ENCODE measurements around the gene TIMM8B.
"Not testable (repeated sequence)": the region's sequence is repeated elsewhere in the genome, so short reads cannot be mapped to it uniquely, and the experiment has no call there.

The TIMM8B gene

DNA sequence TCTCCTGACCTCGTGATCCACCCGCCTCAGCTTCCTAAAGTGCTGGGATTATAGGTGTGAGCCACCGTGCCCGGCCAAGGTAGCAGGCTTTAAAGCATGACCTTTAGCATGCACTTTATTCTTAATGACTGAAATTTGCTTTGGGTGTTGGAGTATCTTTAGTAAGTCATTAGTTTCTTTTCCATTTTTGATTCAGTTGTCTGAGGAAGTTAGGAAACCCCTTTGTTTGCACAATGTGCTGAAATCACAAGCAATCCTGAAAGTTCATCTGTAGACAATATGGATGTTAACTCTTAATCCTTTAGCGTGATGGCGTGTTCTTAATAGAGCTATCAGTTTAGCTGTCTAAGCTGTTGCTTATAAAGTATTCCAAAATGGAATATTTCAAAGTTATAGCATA, 16.9 kb upstream of the TIMM8B start:
- DNase-seq (no peak), ATAC-seq (replicated peaks) (peak; percentile 34 to 67)
- Mint-ChIP-seq H3K4me1 (peaks cover 10 to 22% of the 10 kb centered on the region in 2 donors), H3K27ac (no peak overlapping the region), H3K4me3 (no peak overlapping the region), H3K27me3 (no peaks in the 10 kb centered on the region), H3K9me3 (no peaks in the 10 kb centered on the region), H3K36me3 (peaks cover 6 to 10% of the 10 kb centered on the region in 2 donors)

DNA sequence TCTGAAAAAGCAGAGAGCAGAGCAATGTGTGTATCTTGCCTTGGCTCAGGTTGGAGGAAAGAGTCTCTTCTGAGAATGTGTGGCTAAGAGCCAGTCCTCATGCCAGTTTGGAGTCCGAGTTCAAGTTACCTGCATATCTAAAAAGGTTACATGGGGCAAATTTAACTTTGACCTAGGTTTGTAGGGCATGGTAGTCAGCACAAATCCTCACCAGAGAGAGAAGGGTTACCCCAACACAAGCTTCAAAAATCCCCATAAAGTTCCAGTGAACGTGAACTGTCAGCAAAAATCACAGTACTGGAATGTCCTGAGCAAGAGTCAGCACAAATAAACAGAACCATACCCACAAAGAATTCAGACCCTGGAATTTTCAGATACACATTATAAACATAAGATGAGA, 13.9 kb upstream of the TIMM8B start:
- no peak for DNase-seq
- Mint-ChIP-seq H3K27ac (peak overlapping the region; percentile 78), H3K27me3 (no peaks in the 10 kb centered on the region), H3K4me1 (peaks cover 10 to 22% of the 10 kb centered on the region in 2 donors), H3K36me3 (peaks cover 20 to 31% of the 10 kb centered on the region in 2 donors), H3K9me3 (no peaks in the 10 kb centered on the region), H3K4me3 (no peak overlapping the region)
- peak; percentile 61 to 68 for ATAC-seq (replicated peaks)

GRCh38 chr11:112097734-112098528, 11.4 kb upstream of the TIMM8B start:
- no peak for DNase-seq
- Mint-ChIP-seq H3K4me1 (peaks cover 4 to 16% of the 10 kb centered on the region in 2 donors), H3K27me3 (no peaks in the 10 kb centered on the region), H3K36me3 (peaks cover 22 to 35% of the 10 kb centered on the region in 2 donors), H3K9me3 (no peaks in the 10 kb centered on the region), H3K4me3 (no peak overlapping the region), H3K27ac (no peak overlapping the region)
- ATAC-seq (replicated peaks): no peak

GRCh38 chr11:112096194-112096593, 9.6 kb upstream of the TIMM8B start:
- no peaks in the 10 kb centered on the region for H3K27me3 Mint-ChIP-seq
- peaks cover 4 to 16% of the 10 kb centered on the region in 2 donors for H3K4me1 Mint-ChIP-seq
- DNase-seq: no peak
- no peak overlapping the region for H3K4me3 Mint-ChIP-seq
- ATAC-seq (replicated peaks): no peak
- no peak overlapping the region for H3K27ac Mint-ChIP-seq
- H3K36me3 Mint-ChIP-seq: peaks cover 33 to 51% of the 10 kb centered on the region in 2 donors
- H3K9me3 Mint-ChIP-seq: no peaks in the 10 kb centered on the region

DNA sequence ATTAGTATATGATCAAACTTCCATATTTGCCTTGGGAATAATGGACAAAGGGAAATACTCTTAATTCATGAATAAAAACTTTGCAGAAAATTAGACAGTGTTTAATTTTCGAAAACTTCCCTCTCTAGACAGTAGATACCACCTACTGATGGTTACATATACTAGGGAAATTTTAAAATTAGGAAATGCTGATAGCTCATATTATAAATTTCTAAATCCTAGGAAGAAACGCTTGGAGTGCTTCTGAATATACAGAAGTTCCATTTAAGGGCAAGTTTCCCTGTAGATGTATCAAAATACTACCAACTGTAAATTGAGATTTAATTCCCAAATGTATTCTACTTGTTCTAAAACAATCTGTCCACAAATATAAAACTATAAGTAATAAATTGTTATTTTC, 8.7 kb upstream of the TIMM8B start:
- H3K36me3 Mint-ChIP-seq: peaks cover 39 to 55% of the 10 kb centered on the region in 2 donors
- not testable (repeated sequence) for DNase-seq; H3K4me1 Mint-ChIP-seq; ATAC-seq (replicated peaks); H3K4me3 Mint-ChIP-seq; H3K9me3 Mint-ChIP-seq; H3K27ac Mint-ChIP-seq; H3K27me3 Mint-ChIP-seq

DNA sequence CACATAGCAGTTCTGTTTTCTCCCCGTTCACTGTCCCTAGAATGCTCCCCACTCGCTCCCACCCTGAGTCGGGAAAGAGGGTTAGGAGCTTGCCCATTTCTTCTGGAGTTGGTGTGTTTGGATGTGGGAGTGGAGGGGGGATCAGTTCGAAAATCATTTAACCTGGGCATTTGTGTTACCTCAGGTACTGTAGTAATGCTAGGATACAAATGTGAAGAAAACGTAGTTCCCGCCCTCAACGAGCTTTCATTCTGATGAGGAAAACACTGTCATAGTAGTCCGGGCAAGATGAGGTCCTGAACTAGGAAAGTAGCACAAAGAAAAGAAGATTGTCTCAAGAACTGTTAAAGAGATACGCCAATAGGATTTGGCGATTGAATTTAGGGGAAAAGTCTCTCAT, 656 bp upstream of the TIMM8B start:
- peaks cover 33 to 54% of the 10 kb centered on the region in 2 donors for H3K4me1 Mint-ChIP-seq
- ATAC-seq (replicated peaks) (no peak), DNase-seq (no peak)
- H3K36me3 Mint-ChIP-seq: peaks cover 51 to 74% of the 10 kb centered on the region in 2 donors
- H3K27ac Mint-ChIP-seq: peak overlapping the region; percentile 99
- peak overlapping the region; percentile 93 to 100 for H3K4me3 Mint-ChIP-seq
- no peaks in the 10 kb centered on the region for H3K27me3 Mint-ChIP-seq
- no peaks in the 10 kb centered on the region for H3K9me3 Mint-ChIP-seq

GRCh38 chr11:112085822-112086421, 634 bp downstream of the TIMM8B start:
- H3K4me1 Mint-ChIP-seq: peaks cover 33 to 56% of the 10 kb centered on the region in 2 donors
- ATAC-seq (replicated peaks) (peak; percentile 58 to 65), DNase-seq (no peak)
- no peaks in the 10 kb centered on the region for H3K27me3 Mint-ChIP-seq
- peak overlapping the region; percentile 99 for H3K27ac Mint-ChIP-seq
- peaks cover 44 to 67% of the 10 kb centered on the region in 2 donors for H3K36me3 Mint-ChIP-seq
- H3K9me3 Mint-ChIP-seq: no peaks in the 10 kb centered on the region
- H3K4me3 Mint-ChIP-seq: peak overlapping the region; percentile 93 to 100

GRCh38 chr11:112082729-112083128, 3.8 kb downstream of the TIMM8B start:
- peaks cover 19 to 36% of the 10 kb centered on the region in 2 donors for H3K4me1 Mint-ChIP-seq
- ATAC-seq (replicated peaks): no peak
- no peak for DNase-seq
- no peak overlapping the region for H3K27ac Mint-ChIP-seq
- H3K4me3 Mint-ChIP-seq: no peak overlapping the region
- no peaks in the 10 kb centered on the region for H3K27me3 Mint-ChIP-seq
- peaks cover 36 to 64% of the 10 kb centered on the region in 2 donors for H3K36me3 Mint-ChIP-seq
- no peaks in the 10 kb centered on the region for H3K9me3 Mint-ChIP-seq

DNA sequence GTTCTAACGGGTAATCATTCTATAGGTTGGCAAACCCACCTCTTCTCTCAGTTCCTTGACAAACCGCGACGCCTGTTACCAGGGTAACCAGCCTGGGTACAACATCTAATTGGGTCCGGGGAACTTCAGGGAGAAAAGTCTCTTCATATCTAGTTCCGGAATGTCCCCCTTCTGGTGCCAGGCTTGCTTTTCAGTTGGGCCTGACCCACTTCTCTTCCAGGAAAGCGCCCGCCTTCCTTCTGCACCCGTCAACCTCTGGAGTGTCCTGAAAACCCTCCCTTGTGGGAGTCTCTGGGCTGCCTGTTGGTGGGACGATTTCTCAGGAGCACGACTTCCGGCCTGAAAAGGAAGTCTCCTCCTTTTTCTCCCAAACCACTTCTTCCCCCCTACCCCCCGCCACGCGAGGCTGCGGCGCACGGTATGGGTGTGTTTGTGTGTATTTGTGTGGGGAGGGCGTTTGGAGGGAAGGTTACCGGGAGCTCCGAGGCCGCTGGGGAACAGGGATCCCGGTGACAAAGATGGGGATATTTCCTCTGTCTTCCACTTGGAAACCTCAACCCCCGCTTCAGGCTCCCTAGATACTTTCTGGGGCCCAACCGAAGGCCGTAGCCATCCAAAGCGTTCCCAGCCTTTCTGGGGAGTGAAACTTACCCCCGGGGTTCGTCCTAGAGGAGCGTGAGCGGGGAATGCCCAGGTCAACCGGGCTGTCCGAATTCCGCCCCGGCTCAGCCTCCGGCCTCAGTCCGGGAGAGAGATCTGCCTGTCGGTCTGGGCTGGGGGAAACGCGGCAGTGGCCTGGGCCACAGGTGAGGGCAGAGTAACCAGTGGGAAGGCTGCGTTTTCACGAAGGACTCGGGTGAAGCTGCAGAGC, 12.4 kb downstream of the TIMM8B start, which contains the start of the genes NKAPD1 and PIH1D2:
NKAPD1 (plus strand) TSS at position 359 of the 871 bp plus-strand sequence. CDS start 1,276 bp downstream, outside the sequence.
PIH1D2 (minus strand) TSS at position 77 of the 871 bp plus-strand sequence. CDS start 843 bp downstream, outside the sequence.
- no peaks in the 10 kb centered on the region for H3K27me3 Mint-ChIP-seq
- DNase-seq (peak; percentile 75), ATAC-seq (replicated peaks) (peak; percentile 91 to 96)
- H3K27ac Mint-ChIP-seq: peak within 1 kb of the TSS; percentile 99
- no peaks in the 10 kb centered on the region for H3K9me3 Mint-ChIP-seq
- peak within 1 kb of the TSS; percentile 96 to 98 for H3K4me3 Mint-ChIP-seq
- peaks cover 15% of the 10 kb centered on the region in 2 donors for H3K36me3 Mint-ChIP-seq
- peaks cover 24% of the 10 kb centered on the region in 2 donors for H3K4me1 Mint-ChIP-seq

DNA sequence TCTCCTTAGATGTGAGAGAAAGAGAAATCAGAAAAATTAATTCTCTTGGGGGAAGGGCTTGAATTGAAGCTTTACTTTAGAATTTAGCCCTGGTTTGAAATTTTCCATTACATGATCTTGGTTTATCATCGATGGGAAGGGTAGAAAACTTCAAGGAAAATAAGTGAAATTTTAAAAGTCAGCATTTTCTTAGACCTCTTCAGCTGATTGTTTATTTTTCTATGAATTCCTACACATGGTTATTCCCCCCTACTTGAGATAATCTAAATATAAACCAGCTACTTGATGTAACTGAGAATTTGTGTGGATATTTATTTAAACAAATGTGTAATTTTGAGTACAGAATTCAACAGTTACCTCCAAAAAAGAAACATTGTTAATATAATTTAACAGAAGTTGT, 23.6 kb downstream of the TIMM8B start:
- H3K4me3 Mint-ChIP-seq: no peak overlapping the region
- H3K27me3 Mint-ChIP-seq: peaks cover 0 to under 1% of the 10 kb centered on the region in 2 donors
- H3K9me3 Mint-ChIP-seq: no peaks in the 10 kb centered on the region
- no peak for DNase-seq
- H3K36me3 Mint-ChIP-seq: peaks cover 23 to 35% of the 10 kb centered on the region in 2 donors
- H3K4me1 Mint-ChIP-seq: no peaks in the 10 kb centered on the region
- no peak for ATAC-seq (replicated peaks)
- no peak overlapping the region for H3K27ac Mint-ChIP-seq

DNA sequence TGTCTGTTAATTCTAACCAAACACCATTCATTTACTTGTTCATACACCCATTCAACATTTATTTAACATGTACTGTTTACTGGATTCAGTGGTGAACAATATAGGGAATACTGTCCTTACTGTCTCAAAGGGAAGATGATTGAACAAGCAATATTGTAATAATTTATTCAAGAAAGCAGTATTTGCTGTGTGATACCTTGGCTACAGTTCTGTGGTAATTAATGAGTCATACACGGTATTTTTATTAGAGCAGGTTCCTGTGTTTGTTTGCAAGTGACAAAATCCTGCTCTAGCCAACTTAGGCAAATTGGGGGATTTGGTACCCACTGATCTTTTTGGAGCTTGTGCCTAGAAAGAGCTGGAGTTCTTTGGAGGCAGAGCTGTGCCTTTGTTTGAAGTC, 28.5 kb downstream of the TIMM8B start:
- Mint-ChIP-seq H3K27me3 (no peaks in the 10 kb centered on the region), H3K4me3 (no peak overlapping the region), H3K4me1 (no peaks in the 10 kb centered on the region), H3K27ac (no peak overlapping the region), H3K36me3 (peaks cover 32 to 53% of the 10 kb centered on the region in 2 donors), H3K9me3 (no peaks in the 10 kb centered on the region)
- ATAC-seq (replicated peaks): no peak
- no peak for DNase-seq

DNA sequence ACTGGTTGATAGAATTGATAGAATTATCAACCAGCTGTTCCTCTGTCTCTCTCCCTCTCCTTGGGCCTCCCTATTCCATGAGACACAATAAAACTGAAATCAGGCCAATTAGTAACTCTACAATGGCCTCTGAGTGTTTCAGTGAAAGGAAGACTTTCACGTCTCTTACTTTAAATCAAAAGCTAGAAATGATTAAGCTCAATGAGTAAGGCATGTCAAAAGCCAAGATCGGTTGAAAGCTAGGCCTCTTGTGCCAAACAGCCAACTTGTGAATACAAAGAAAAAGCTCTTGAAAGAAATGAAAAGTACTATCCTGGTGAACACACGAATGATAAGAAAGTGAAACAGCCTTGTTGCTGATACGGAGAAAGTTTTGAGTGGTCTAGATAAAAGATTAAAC, 29.4 kb downstream of the TIMM8B start:
- ATAC-seq (replicated peaks) (no peak), DNase-seq (no peak)
- peak overlapping the region; percentile 17 for H3K27ac Mint-ChIP-seq
- peaks cover under 1 to 4% of the 10 kb centered on the region in 2 donors for H3K4me1 Mint-ChIP-seq
- H3K9me3 Mint-ChIP-seq: no peaks in the 10 kb centered on the region
- no peak overlapping the region for H3K4me3 Mint-ChIP-seq
- no peaks in the 10 kb centered on the region for H3K27me3 Mint-ChIP-seq
- H3K36me3 Mint-ChIP-seq: peaks cover 32 to 57% of the 10 kb centered on the region in 2 donors

DNA sequence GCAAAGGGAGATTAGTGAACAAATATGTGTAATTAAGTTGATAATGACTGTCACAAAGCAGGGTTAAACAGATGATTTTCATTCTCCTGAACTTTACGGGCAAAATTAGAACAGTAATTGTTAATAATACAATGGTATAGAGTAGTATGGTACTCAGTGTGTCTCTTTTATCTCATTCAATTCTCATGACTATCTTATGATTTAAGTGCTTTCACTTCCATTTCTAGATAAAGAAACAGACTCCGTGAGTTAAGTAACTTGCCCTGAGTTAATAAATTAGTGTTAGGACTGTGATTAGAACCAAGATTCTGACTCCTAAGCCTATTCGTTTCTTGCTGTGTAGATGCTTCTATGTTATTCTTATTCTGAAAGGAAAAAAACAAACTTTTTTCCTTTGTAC, 34.8 kb downstream of the TIMM8B start:
- Mint-ChIP-seq H3K27me3 (no peaks in the 10 kb centered on the region), H3K4me3 (no peak overlapping the region), H3K27ac (peak overlapping the region; percentile 69), H3K9me3 (peaks cover 0 to 3% of the 10 kb centered on the region in 2 donors), H3K4me1 (peaks cover 26 to 55% of the 10 kb centered on the region in 2 donors), H3K36me3 (peaks cover 43 to 71% of the 10 kb centered on the region in 2 donors)
- DNase-seq: no peak
- no peak for ATAC-seq (replicated peaks)

DNA sequence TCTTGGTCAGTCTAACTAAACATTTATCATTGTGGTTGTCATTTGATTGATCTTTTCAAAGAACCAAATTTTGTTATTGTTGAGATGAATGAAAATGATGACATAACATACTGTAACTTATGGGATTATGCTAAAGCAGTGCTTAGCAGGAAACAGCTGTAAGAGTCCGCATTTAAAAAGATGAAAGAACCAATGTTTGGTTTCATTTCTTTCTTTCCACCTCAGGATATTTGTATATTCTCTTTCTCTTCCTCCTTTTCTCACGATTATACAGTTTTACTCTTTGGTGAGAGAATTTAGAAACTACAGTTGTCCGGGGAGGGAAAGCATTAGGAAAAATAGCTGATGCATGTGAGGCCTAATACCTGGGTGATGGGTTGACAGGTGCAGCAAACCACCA, 35.8 kb downstream of the TIMM8B start:
- H3K36me3 Mint-ChIP-seq: peaks cover 45 to 72% of the 10 kb centered on the region in 2 donors
- no peaks in the 10 kb centered on the region for H3K27me3 Mint-ChIP-seq
- no peak for DNase-seq

More for the DNA sequence above, 35.8 kb downstream of the TIMM8B start:
- H3K4me1 Mint-ChIP-seq: peaks cover 26 to 55% of the 10 kb centered on the region in 2 donors
- peak overlapping the region in 1 of 2 donors; percentile 11 for H3K4me3 Mint-ChIP-seq
- peak; percentile 81 to 87 for ATAC-seq (replicated peaks)
- peaks cover 0 to 6% of the 10 kb centered on the region in 2 donors for H3K9me3 Mint-ChIP-seq
- peak overlapping the region; percentile 72 for H3K27ac Mint-ChIP-seq
